HEK293 (cell line): ENCODE measurements around the gene NF2.

Source experiments
- GFI1B ChIP-seq: fragments of 450-650 bp; formaldehyde crosslinking; IDR thresholded peaks from 2 replicates; pipeline ENCODE4 v1.5.1; 2016; ENCODE audit warnings: missing biosample characterization, missing genetic modification characterization
- OVOL3 ChIP-seq: fragments of 450-650 bp; formaldehyde crosslinking; IDR thresholded peaks from 2 replicates; pipeline ENCODE4 v1.5.1; 2016; ENCODE audit warnings: missing biosample characterization, missing genetic modification characterization
- PRDM1 ChIP-seq: fragments of 450-650 bp; formaldehyde crosslinking; IDR thresholded peaks from 2 replicates; pipeline ENCODE4; 2016; ENCODE audit warnings: missing biosample characterization, missing genetic modification characterization
- REPIN1 ChIP-seq: fragments of 450-650 bp; formaldehyde crosslinking; IDR thresholded peaks from 2 replicates; pipeline ENCODE4 v1.5.1; 2017; ENCODE audit warnings: missing biosample characterization, missing genetic modification characterization, low read depth
- SP7 ChIP-seq: fragments of 450-650 bp; formaldehyde crosslinking; IDR thresholded peaks from 2 replicates; pipeline ENCODE4 v1.5.1; 2016; ENCODE audit warnings: missing biosample characterization, missing genetic modification characterization
- TCF7L2 ChIP-seq: IDR thresholded peaks from 2 replicates; pipeline ENCODE4 v1.6.1; 2011; ENCODE audit warnings: low read depth, mild to moderate bottlenecking, inconsistent platforms, low read length, moderate library complexity, borderline replicate concordance
- TRIM28 ChIP-seq: IDR thresholded peaks from 2 replicates; pipeline ENCODE4 v1.6.1; 2011; ENCODE audit warnings: low read length, control low read depth, borderline replicate concordance
- ZNF140 ChIP-seq: fragments of 450-650 bp; formaldehyde crosslinking; IDR thresholded peaks from 2 replicates; pipeline ENCODE4 v1.5.1; 2016; ENCODE audit warnings: missing biosample characterization, missing genetic modification characterization
- ZNF175 ChIP-seq: fragments of 450-650 bp; formaldehyde crosslinking; IDR thresholded peaks from 2 replicates; pipeline ENCODE4 v1.5.1; 2016; ENCODE audit warnings: missing biosample characterization, missing genetic modification characterization
- ZNF211 ChIP-seq: fragments of 450-650 bp; formaldehyde crosslinking; IDR thresholded peaks from 2 replicates; pipeline ENCODE4 v1.5.1; 2016; ENCODE audit warnings: low read depth, missing biosample characterization, missing genetic modification characterization
- ZNF223 ChIP-seq: fragments of 450-650 bp; formaldehyde crosslinking; IDR thresholded peaks from 2 replicates; pipeline ENCODE4 v1.5.1; 2016; ENCODE audit warnings: missing biosample characterization, missing genetic modification characterization
- ZNF324 ChIP-seq: fragments of 450-650 bp; formaldehyde crosslinking; IDR thresholded peaks from 2 replicates; pipeline ENCODE4 v1.5.1; 2016; ENCODE audit warnings: missing biosample characterization, missing genetic modification characterization
- ZNF423 ChIP-seq: fragments of 450-650 bp; formaldehyde crosslinking; IDR thresholded peaks from 2 replicates; pipeline ENCODE4 v1.5.1; 2016; ENCODE audit warnings: missing biosample characterization, missing genetic modification characterization
- ZNF529 ChIP-seq: fragments of 450-650 bp; formaldehyde crosslinking; IDR thresholded peaks from 2 replicates; pipeline ENCODE4 v1.5.1; 2017; ENCODE audit warnings: missing genetic modification characterization, missing biosample characterization; ENCODE audit not compliant: insufficient replicate concordance
- ZNF548 ChIP-seq: fragments of 450-650 bp; formaldehyde crosslinking; IDR thresholded peaks from 2 replicates; pipeline ENCODE4 v1.5.1; 2016; ENCODE audit warnings: missing biosample characterization, missing genetic modification characterization
- ZNF558 ChIP-seq: fragments of 450-650 bp; formaldehyde crosslinking; IDR thresholded peaks from 2 replicates; pipeline ENCODE4 v1.5.1; 2016; ENCODE audit warnings: missing biosample characterization, missing genetic modification characterization
- ZNF596 ChIP-seq: fragments of 450-650 bp; IDR thresholded peaks from 2 replicates; pipeline ENCODE4 v1.5.0; 2018; ENCODE audit warnings: missing biosample characterization, mild to moderate bottlenecking, missing genetic modification characterization, moderate library complexity
- ZNF600 ChIP-seq: fragments of 450-650 bp; formaldehyde crosslinking; IDR thresholded peaks from 2 replicates; pipeline ENCODE4 v1.5.1; 2016; ENCODE audit warnings: missing biosample characterization, missing genetic modification characterization
- ZNF610 ChIP-seq: fragments of 450-650 bp; formaldehyde crosslinking; IDR thresholded peaks from 2 replicates; pipeline ENCODE4 v1.5.1; 2016; ENCODE audit warnings: missing biosample characterization, missing genetic modification characterization, borderline replicate concordance
- ZNF677 ChIP-seq: fragments of 450-650 bp; IDR thresholded peaks from 2 replicates; pipeline ENCODE4 v1.5.0; 2018; ENCODE audit warnings: missing biosample characterization, mild to moderate bottlenecking, missing genetic modification characterization, moderate library complexity
- ZNF843 ChIP-seq: fragments of 450-650 bp; formaldehyde crosslinking; IDR thresholded peaks from 2 replicates; pipeline ENCODE4 v1.5.1; 2016; ENCODE audit warnings: missing biosample characterization, missing genetic modification characterization
- ZSCAN23 ChIP-seq: fragments of 450-650 bp; formaldehyde crosslinking; IDR thresholded peaks from 2 replicates; pipeline ENCODE4 v1.5.1; 2016; ENCODE audit warnings: missing biosample characterization, missing genetic modification characterization
- TF ChIP-seq, protein P1 (sequence below): sonication (generic); formaldehyde crosslinking; IDR thresholded peaks from 2 replicates; pipeline ENCODE4 v1.8.1; 2022; ENCODE audit warnings: mild to moderate bottlenecking, moderate library complexity, missing genetic modification reagents
- TF ChIP-seq, protein P2 (sequence below): fragments of 450-650 bp; formaldehyde crosslinking; IDR thresholded peaks from 2 replicates; pipeline ENCODE4 v1.5.1; 2016; ENCODE audit warnings: missing biosample characterization, missing genetic modification characterization
- TF ChIP-seq, protein P3 (sequence below): fragments of 450-650 bp; formaldehyde crosslinking; IDR thresholded peaks from 2 replicates; pipeline ENCODE4 v1.5.1; 2016; ENCODE audit warnings: missing biosample characterization, missing genetic modification characterization, low read depth
- TF ChIP-seq, protein P4 (sequence below): fragments of 450-650 bp; formaldehyde crosslinking; IDR thresholded peaks from 2 replicates; pipeline ENCODE4 v1.5.1; 2016; ENCODE audit warnings: missing biosample characterization, missing genetic modification characterization
- TF ChIP-seq, protein P5 (sequence below): fragments of 450-650 bp; formaldehyde crosslinking; IDR thresholded peaks from 2 replicates; pipeline ENCODE4 v1.5.0; 2017; ENCODE audit warnings: missing biosample characterization, missing genetic modification characterization, borderline replicate concordance
- TF ChIP-seq, protein P6 (sequence below): fragments of 450-650 bp; IDR thresholded peaks from 2 replicates; pipeline ENCODE4 v1.5.1; 2018; ENCODE audit warnings: missing biosample characterization, missing genetic modification characterization
- TF ChIP-seq, protein P7 (sequence below): fragments of 450-650 bp; formaldehyde crosslinking; IDR thresholded peaks from 2 replicates; pipeline ENCODE4 v1.5.1; 2016; ENCODE audit warnings: missing biosample characterization, missing genetic modification characterization

The NF2 gene

DNA sequence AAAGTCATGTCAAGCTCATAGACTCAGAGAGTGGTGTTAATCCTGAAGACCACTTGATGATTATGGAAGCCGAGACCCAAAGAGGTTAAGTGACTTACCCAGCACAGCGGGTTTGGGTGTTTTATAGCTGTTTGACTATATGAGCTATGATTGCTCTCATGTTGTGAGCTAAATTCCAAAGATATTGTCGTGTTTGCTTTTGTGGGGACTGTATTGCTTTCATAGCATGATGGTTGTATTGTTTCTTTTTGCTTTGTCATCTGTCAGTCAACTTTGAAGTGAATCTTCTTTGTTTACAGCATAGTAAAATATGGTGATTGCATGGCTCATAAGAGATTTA lies 23.7 kb downstream of the NF2 start (continued):
- no peak for TF ChIP-seq ZNF211 (tag by site-specific recombination)
- TF ChIP-seq ZNF423 = no peak
- TF ChIP-seq, protein P1, sequence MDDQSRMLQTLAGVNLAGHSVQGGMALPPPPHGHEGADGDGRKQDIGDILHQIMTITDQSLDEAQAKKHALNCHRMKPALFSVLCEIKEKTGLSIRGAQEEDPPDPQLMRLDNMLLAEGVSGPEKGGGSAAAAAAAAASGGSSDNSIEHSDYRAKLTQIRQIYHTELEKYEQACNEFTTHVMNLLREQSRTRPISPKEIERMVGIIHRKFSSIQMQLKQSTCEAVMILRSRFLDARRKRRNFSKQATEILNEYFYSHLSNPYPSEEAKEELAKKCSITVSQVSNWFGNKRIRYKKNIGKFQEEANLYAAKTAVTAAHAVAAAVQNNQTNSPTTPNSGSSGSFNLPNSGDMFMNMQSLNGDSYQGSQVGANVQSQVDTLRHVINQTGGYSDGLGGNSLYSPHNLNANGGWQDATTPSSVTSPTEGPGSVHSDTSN (CRISPR knock-in tag) = no peak
- TF ChIP-seq ZNF175 = no peak
- TF ChIP-seq, protein P2, sequence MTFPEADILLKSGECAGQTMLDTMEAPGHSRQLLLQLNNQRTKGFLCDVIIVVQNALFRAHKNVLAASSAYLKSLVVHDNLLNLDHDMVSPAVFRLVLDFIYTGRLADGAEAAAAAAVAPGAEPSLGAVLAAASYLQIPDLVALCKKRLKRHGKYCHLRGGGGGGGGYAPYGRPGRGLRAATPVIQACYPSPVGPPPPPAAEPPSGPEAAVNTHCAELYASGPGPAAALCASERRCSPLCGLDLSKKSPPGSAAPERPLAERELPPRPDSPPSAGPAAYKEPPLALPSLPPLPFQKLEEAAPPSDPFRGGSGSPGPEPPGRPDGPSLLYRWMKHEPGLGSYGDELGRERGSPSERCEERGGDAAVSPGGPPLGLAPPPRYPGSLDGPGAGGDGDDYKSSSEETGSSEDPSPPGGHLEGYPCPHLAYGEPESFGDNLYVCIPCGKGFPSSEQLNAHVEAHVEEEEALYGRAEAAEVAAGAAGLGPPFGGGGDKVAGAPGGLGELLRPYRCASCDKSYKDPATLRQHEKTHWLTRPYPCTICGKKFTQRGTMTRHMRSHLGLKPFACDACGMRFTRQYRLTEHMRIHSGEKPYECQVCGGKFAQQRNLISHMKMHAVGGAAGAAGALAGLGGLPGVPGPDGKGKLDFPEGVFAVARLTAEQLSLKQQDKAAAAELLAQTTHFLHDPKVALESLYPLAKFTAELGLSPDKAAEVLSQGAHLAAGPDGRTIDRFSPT = peak; percentile 52; the same call in 1 of the 2 replicates
- TF ChIP-seq, protein P3, sequence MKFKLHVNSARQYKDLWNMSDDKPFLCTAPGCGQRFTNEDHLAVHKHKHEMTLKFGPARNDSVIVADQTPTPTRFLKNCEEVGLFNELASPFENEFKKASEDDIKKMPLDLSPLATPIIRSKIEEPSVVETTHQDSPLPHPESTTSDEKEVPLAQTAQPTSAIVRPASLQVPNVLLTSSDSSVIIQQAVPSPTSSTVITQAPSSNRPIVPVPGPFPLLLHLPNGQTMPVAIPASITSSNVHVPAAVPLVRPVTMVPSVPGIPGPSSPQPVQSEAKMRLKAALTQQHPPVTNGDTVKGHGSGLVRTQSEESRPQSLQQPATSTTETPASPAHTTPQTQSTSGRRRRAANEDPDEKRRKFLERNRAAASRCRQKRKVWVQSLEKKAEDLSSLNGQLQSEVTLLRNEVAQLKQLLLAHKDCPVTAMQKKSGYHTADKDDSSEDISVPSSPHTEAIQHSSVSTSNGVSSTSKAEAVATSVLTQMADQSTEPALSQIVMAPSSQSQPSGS (tag by site-specific recombination) = 0 out of 2 replicates have a peak, but pooled peaks have one; percentile 12
- no peak for TF ChIP-seq ZNF558
- TF ChIP-seq GFI1B (tag by site-specific recombination) = no peak
- TF ChIP-seq ZNF596 (tag by site-specific recombination) = 0 out of 2 replicates have a peak, but pooled peaks have one; percentile 64
- no peak for TF ChIP-seq ZNF140 (tag by site-specific recombination)
- no peak for TF ChIP-seq PRDM1 (tag by site-specific recombination)
- TF ChIP-seq ZNF529 = no peak
- no peak for TF ChIP-seq ZSCAN23 (tag by site-specific recombination)
- no peak for TF ChIP-seq TCF7L2
- TF ChIP-seq ZNF548 (tag by site-specific recombination) = no peak
- no peak for TF ChIP-seq SP7 (tag by site-specific recombination)
- TF ChIP-seq, protein P4, sequence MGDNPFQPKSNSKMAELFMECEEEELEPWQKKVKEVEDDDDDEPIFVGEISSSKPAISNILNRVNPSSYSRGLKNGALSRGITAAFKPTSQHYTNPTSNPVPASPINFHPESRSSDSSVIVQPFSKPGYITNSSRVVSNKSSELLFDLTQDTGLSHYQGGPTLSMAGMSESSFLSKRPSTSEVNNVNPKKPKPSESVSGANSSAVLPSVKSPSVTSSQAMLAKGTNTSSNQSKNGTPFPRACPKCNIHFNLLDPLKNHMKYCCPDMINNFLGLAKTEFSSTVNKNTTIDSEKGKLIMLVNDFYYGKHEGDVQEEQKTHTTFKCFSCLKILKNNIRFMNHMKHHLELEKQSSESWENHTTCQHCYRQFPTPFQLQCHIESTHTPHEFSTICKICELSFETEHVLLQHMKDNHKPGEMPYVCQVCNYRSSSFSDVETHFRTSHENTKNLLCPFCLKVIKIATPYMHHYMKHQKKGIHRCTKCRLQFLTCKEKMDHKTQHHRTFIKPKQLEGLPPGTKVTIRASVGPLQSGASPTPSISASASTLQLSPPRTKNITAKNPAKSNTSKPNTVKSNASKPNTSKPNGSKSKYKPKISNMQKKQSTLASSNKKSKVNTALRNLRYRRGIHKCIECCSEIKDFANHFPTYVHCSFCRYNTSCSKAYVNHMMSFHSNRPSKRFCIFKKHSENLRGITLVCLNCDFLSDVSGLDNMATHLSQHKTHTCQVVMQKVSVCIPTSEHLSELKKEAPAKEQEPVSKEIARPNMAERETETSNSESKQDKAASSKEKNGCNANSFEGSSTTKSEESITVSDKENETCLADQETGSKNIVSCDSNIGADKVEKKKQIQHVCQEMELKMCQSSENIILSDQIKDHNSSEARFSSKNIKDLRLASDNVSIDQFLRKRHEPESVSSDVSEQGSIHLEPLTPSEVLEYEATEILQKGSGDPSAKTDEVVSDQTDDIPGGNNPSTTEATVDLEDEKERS (tag by site-specific recombination) = no peak
- no peak for TF ChIP-seq ZNF610
- no peak for TF ChIP-seq ZNF677 (tag by site-specific recombination)
- TF ChIP-seq, protein P5, sequence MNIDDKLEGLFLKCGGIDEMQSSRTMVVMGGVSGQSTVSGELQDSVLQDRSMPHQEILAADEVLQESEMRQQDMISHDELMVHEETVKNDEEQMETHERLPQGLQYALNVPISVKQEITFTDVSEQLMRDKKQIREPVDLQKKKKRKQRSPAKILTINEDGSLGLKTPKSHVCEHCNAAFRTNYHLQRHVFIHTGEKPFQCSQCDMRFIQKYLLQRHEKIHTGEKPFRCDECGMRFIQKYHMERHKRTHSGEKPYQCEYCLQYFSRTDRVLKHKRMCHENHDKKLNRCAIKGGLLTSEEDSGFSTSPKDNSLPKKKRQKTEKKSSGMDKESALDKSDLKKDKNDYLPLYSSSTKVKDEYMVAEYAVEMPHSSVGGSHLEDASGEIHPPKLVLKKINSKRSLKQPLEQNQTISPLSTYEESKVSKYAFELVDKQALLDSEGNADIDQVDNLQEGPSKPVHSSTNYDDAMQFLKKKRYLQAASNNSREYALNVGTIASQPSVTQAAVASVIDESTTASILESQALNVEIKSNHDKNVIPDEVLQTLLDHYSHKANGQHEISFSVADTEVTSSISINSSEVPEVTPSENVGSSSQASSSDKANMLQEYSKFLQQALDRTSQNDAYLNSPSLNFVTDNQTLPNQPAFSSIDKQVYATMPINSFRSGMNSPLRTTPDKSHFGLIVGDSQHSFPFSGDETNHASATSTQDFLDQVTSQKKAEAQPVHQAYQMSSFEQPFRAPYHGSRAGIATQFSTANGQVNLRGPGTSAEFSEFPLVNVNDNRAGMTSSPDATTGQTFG (tag by site-specific recombination) = no peak
- no peak for TF ChIP-seq TRIM28
- no peak for TF ChIP-seq OVOL3
- TF ChIP-seq ZNF324 (tag by site-specific recombination) = no peak
- no peak for TF ChIP-seq ZNF223 (tag by site-specific recombination)
- no peak for TF ChIP-seq REPIN1 (tag by site-specific recombination)
- peak; percentile 26; the same call in 1 of the 2 replicates for TF ChIP-seq ZNF843 (tag by site-specific recombination)
- TF ChIP-seq, protein P6, sequence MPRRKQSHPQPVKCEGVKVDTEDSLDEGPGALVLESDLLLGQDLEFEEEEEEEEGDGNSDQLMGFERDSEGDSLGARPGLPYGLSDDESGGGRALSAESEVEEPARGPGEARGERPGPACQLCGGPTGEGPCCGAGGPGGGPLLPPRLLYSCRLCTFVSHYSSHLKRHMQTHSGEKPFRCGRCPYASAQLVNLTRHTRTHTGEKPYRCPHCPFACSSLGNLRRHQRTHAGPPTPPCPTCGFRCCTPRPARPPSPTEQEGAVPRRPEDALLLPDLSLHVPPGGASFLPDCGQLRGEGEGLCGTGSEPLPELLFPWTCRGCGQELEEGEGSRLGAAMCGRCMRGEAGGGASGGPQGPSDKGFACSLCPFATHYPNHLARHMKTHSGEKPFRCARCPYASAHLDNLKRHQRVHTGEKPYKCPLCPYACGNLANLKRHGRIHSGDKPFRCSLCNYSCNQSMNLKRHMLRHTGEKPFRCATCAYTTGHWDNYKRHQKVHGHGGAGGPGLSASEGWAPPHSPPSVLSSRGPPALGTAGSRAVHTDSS (tag by site-specific recombination) = no peak
- no peak for TF ChIP-seq ZNF600 (tag by site-specific recombination)
- TF ChIP-seq, protein P7, sequence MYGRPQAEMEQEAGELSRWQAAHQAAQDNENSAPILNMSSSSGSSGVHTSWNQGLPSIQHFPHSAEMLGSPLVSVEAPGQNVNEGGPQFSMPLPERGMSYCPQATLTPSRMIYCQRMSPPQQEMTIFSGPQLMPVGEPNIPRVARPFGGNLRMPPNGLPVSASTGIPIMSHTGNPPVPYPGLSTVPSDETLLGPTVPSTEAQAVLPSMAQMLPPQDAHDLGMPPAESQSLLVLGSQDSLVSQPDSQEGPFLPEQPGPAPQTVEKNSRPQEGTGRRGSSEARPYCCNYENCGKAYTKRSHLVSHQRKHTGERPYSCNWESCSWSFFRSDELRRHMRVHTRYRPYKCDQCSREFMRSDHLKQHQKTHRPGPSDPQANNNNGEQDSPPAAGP = no peak
